SJCRH30 (cell line): ENCODE data around the gene IL17RA. TPM values are rescaled to one million over a fixed set of nuclear protein-coding genes. Genes with fewer than 3 reads are reported as not detected.

Experiments used
- DNase-seq, 2 experiments: peaks; one replicate each; pipeline ENCODE4 v3.0.0-alpha.2; 2015 to 2020
- H3K27ac ChIP-seq: fragments of 250-450 bp; sonication (Bioruptor Pico); 2 replicates; pipeline ENCODE4 v1.5.1; 2020; ENCODE audit warnings: mild to moderate bottlenecking, moderate library complexity
- H3K27me3 ChIP-seq: fragments of 250-450 bp; sonication (Bioruptor Pico); 2 replicates; pipeline ENCODE4 v1.5.1; 2020; ENCODE audit warnings: mild to moderate bottlenecking, moderate library complexity
- H3K36me3 ChIP-seq: fragments of 250-450 bp; sonication (Bioruptor Pico); 2 replicates; pipeline ENCODE4 v1.5.1; 2020; ENCODE audit warnings: mild to moderate bottlenecking, moderate library complexity
- H3K4me1 ChIP-seq: fragments of 250-450 bp; sonication (Bioruptor Pico); 2 replicates; pipeline ENCODE4 v1.5.1; 2020; ENCODE audit warnings: mild to moderate bottlenecking, moderate library complexity
- H3K4me3 ChIP-seq: fragments of 250-450 bp; sonication (Bioruptor Pico); 2 replicates; pipeline ENCODE4 v1.5.1; 2020; ENCODE audit warnings: mild to moderate bottlenecking, moderate library complexity
- H3K9me3 ChIP-seq: fragments of 250-450 bp; sonication (Bioruptor Pico); replicated peaks from 2 replicates; pipeline ENCODE4 v1.5.1; 2020; ENCODE audit warnings: mild to moderate bottlenecking, moderate library complexity
- total RNA-seq: library from RNA; depleted of rRNA; stranded (reverse); fragments of >200 nt; shearing (Covaris generic); gene quantifications from 2 replicates; pipeline ENCODE4 v1.2.3, GENCODE V29; 2014

The IL17RA gene
- total RNA-seq, 1 experiment from 2014 or later = 3.2 TPM

DNA sequence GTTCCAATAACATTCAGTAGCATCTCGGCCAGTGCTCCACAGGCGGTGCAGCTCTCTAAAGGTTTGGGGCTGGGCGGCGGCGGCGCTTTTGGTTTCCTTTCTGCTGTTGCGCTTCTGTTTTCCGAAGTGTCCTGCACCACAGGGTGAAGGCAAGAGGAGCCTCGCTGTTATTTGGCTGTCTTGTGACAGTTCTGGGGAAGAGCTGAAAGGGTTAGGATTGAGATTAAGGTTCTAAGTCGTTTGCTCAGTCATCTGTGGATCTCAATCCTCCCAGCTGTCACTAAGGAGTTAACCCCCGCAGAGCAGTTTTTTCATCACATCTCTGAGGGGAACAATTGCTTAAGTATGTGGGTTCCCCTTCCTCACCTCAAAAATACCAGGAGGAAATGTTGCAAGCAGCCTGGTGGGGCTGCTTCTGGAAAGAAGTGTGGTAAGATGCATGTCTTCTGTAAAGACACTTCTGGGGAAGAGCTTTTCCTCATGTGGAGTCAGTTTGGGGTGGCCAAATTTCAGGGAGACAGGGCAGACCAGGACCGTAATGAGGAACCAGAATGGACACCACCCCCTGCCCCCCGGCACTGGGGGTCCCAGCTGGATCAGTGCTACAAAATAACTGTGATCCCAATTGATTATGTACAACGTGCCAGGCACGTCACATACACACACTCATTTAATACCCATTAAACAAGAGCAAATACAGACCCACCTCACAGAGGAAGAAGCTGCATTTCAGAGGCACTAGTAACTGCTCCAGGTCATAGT, 22.2 kb downstream of the IL17RA start:
- Histone ChIP-seq H3K4me3 (no peak overlapping the region), H3K36me3 (0 out of 2 replicates have a peak, but pooled peaks cover 2% of the 10 kb centered on the region), H3K27me3 (no peaks in the 10 kb centered on the region), H3K27ac (no peak overlapping the region), H3K4me1 (no peaks in the 10 kb centered on the region), H3K9me3 (no peaks in the 10 kb centered on the region)
- no peak for DNase-seq

DNA sequence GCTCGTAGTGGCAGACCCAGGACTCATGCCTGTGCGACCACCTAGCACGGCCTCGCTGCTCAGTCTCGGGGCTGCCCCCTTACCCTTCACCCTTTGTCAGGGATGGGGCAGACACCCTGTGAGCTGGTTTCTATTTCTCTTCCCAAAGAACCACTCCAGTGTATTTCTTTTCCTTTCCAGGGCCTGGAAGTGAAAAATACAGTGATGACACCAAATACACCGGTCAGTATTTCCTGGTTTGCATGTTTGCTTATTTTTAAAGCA, 22.7 kb downstream of the IL17RA start:
- Histone ChIP-seq H3K27ac (no peak overlapping the region), H3K4me3 (no peak overlapping the region), H3K9me3 (no peaks in the 10 kb centered on the region), H3K4me1 (no peaks in the 10 kb centered on the region), H3K36me3 (no peaks in the 10 kb centered on the region), H3K27me3 (no peaks in the 10 kb centered on the region)
- DNase-seq = no peak

DNA sequence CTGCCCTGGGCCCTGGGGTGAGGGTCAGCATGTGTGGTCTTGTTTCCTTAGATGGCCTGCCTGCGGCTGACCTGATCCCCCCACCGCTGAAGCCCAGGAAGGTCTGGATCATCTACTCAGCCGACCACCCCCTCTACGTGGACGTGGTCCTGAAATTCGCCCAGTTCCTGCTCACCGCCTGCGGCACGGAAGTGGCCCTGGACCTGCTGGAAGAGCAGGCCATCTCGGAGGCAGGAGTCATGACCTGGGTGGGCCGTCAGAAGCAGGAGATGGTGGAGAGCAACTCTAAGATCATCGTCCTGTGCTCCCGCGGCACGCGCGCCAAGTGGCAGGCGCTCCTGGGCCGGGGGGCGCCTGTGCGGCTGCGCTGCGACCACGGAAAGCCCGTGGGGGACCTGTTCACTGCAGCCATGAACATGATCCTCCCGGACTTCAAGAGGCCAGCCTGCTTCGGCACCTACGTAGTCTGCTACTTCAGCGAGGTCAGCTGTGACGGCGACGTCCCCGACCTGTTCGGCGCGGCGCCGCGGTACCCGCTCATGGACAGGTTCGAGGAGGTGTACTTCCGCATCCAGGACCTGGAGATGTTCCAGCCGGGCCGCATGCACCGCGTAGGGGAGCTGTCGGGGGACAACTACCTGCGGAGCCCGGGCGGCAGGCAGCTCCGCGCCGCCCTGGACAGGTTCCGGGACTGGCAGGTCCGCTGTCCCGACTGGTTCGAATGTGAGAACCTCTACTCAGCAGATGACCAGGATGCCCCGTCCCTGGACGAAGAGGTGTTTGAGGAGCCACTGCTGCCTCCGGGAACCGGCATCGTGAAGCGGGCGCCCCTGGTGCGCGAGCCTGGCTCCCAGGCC, 23.7 kb downstream of the IL17RA start:
- Histone ChIP-seq H3K27me3 (no peaks in the 10 kb centered on the region), H3K4me3 (no peak overlapping the region), H3K36me3 (no peaks in the 10 kb centered on the region), H3K27ac (no peak overlapping the region), H3K9me3 (no peaks in the 10 kb centered on the region), H3K4me1 (no peaks in the 10 kb centered on the region)
- no peak for DNase-seq

DNA sequence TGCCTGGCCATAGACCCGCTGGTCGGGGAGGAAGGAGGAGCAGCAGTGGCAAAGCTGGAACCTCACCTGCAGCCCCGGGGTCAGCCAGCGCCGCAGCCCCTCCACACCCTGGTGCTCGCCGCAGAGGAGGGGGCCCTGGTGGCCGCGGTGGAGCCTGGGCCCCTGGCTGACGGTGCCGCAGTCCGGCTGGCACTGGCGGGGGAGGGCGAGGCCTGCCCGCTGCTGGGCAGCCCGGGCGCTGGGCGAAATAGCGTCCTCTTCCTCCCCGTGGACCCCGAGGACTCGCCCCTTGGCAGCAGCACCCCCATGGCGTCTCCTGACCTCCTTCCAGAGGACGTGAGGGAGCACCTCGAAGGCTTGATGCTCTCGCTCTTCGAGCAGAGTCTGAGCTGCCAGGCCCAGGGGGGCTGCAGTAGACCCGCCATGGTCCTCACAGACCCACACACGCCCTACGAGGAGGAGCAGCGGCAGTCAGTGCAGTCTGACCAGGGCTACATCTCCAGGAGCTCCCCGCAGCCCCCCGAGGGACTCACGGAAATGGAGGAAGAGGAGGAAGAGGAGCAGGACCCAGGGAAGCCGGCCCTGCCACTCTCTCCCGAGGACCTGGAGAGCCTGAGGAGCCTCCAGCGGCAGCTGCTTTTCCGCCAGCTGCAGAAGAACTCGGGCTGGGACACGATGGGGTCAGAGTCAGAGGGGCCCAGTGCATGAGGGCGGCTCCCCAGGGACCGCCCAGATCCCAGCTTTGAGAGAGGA, 24.5 kb downstream of the IL17RA start:
- no peak for DNase-seq
- H3K36me3 ChIP-seq = no peaks in the 10 kb centered on the region

DNA sequence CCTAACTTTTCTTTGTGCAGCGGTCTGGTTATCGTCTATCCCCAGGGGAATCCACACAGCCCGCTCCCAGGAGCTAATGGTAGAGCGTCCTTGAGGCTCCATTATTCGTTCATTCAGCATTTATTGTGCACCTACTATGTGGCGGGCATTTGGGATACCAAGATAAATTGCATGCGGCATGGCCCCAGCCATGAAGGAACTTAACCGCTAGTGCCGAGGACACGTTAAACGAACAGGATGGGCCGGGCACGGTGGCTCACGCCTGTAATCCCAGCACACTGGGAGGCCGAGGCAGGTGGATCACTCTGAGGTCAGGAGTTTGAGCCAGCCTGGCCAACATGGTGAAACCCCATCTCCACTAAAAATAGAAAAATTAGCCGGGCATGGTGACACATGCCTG, 25.2 kb downstream of the IL17RA start:
- H3K4me3 ChIP-seq = no peak overlapping the region
- no peaks in the 10 kb centered on the region for H3K9me3 ChIP-seq
- DNase-seq = no peak
- H3K36me3 ChIP-seq = no peaks in the 10 kb centered on the region
- H3K27ac ChIP-seq = no peak overlapping the region
- H3K27me3 ChIP-seq = no peaks in the 10 kb centered on the region
- no peaks in the 10 kb centered on the region for H3K4me1 ChIP-seq

More for the DNA sequence above, 24.5 kb downstream of the IL17RA start:
- Histone ChIP-seq H3K4me3 (no peak overlapping the region), H3K27me3 (no peaks in the 10 kb centered on the region), H3K27ac (no peak overlapping the region), H3K9me3 (no peaks in the 10 kb centered on the region), H3K4me1 (no peaks in the 10 kb centered on the region)

DNA sequence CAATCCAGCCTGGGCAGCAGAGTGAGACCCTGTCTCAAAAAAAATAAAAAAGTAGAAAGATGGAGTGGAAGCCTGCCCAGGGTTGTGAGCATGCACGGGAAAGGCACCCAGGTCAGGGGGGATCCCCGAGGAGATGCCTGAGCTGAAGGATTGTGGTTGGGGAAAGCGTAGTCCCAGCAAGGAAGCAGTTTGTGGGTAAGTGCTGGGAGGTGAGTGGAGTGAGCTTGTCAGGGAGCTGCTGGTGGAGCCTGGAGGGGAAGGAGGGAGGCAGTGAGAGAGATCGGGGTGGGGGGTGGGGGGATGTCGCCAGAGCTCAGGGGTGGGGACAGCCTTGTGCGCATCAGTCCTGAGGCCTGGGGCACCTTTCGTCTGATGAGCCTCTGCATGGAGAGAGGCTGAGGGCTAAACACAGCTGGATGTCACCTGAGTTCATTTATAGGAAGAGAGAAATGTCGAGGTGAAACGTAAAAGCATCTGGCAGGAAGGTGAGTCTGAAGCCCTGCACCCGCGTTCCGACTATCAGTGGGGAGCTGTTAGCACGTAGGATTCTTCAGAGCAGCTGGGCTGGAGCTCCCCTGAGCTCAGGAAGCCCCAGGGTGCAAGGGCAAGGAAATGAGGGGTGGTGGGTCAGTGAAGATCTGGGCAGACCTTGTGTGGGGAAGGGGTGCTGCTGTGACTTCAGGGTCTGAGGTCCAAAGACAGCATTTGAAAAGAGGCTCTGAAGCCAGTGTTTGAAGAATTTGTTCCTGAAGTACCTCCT, 26.2 kb downstream of the IL17RA start:
- no peak for DNase-seq
- H3K27me3 ChIP-seq = no peaks in the 10 kb centered on the region
- no peaks in the 10 kb centered on the region for H3K9me3 ChIP-seq
- H3K27ac ChIP-seq = no peak overlapping the region
- H3K4me1 ChIP-seq = no peaks in the 10 kb centered on the region
- no peaks in the 10 kb centered on the region for H3K36me3 ChIP-seq
- H3K4me3 ChIP-seq = no peak overlapping the region

DNA sequence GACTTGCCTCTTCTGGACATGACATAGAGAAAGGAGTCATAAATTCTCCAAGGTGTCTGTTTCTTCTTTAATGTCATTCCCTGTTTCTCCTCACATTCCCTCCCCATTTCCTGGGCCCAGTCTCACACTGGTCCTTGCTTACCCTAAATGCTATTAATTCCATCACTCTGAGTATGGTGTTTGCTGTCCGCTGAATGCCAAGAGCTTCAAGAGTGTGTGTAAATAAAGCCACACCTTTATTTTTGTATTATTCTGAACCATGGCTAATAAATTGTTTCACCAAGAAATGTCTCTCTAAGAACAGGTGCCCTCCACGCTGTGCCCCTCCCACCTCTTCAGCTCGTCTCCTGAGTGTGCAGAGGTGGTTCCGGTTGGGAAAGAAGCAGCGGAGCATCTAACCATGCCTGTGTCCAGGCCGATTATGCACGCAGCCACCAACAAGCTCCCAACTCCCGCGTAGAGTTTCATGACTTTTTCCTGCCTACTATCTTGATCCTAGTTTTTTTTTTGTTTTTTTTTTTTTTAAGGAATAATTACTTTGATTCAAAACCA, 27.8 kb downstream of the IL17RA start:
- Histone ChIP-seq H3K36me3 (no peaks in the 10 kb centered on the region), H3K27ac (no peak overlapping the region), H3K27me3 (no peaks in the 10 kb centered on the region), H3K4me3 (no peak overlapping the region), H3K4me1 (no peaks in the 10 kb centered on the region), H3K9me3 (no peaks in the 10 kb centered on the region)
- no peak for DNase-seq

DNA sequence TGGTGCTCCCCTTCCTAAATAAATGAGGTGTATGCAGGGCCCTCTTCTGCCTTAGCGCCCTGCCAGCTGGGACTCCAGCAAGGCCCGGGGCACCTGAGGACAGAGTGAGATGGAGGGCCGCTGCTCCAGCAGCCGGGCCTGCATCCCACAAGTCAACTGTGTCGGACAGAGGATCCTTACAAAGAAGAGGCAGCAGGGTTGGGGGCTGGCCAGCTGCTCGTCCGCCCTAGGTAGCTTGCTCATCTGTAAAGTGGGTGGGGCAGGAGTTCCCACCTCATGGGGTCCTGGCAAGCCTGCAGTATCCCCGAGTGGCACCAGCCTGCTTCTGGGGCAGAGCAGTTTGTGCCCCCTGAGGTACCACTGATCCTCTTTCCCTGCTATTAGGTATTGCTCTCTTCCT, 28.8 kb downstream of the IL17RA start:
- no peaks in the 10 kb centered on the region for H3K4me1 ChIP-seq
- no peaks in the 10 kb centered on the region for H3K9me3 ChIP-seq
- no peaks in the 10 kb centered on the region for H3K36me3 ChIP-seq
- no peak overlapping the region for H3K27ac ChIP-seq
- H3K27me3 ChIP-seq = no peaks in the 10 kb centered on the region
- DNase-seq = no peak
- H3K4me3 ChIP-seq = no peak overlapping the region

DNA sequence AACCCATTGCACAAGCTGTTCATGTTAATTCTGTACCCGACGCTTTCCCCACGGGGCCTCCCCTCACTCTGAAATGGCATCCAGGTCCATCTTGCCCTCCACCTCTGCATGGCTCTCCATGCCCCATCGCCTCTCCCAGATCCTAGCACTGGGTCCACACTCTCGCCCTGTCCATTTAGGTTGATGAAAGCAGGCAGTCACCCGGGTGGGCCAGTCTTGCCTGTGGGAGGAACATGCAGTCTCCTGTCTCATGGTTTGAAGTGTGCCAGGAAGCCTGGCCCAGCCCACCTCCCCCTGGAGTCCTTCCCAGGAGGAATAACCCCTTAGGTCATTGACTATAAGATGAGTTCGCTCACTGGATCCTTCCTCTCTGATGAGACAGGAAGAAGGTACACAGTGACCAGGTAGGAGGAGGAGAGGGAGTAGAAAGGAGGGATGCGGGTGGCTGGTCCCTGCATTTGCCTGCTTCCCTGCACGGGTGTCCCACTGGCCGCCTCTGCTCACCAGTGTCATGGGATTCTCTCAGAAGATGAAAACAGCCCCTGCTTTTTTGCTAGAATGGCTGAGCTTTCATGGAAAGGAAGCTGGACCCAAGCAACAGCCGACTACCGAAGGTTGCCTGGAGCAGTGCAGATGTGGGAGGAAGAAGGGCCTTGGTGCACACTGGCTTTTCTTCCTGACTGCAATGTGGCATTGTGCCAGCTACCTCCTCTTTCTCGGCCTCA, 29.5 kb downstream of the IL17RA start:
- no peaks in the 10 kb centered on the region for H3K9me3 ChIP-seq
- DNase-seq = no peak
- H3K27ac ChIP-seq = no peak overlapping the region
- no peaks in the 10 kb centered on the region for H3K36me3 ChIP-seq
- no peaks in the 10 kb centered on the region for H3K4me1 ChIP-seq
- no peak overlapping the region for H3K4me3 ChIP-seq
- H3K27me3 ChIP-seq = no peaks in the 10 kb centered on the region

DNA sequence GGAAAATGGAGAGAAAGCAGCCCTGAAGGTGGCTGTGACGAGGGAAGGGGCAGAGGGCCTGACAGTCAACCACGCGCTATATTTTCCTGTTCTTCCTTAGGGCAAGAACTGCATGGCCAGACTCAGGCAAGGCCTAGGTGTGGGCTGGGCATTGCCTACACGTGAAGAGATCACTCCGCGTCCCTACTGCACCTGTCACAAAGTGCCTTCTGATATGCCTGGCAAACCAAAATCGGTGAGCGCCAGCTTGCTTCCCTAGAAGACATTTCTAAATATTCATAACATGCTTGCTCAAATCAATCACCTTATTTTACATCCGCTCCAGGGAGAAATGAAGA, 30.1 kb downstream of the IL17RA start:
- Histone ChIP-seq H3K27ac (no peak overlapping the region), H3K36me3 (no peaks in the 10 kb centered on the region), H3K27me3 (no peaks in the 10 kb centered on the region), H3K4me1 (no peaks in the 10 kb centered on the region), H3K4me3 (no peak overlapping the region), H3K9me3 (no peaks in the 10 kb centered on the region)
- no peak for DNase-seq

DNA sequence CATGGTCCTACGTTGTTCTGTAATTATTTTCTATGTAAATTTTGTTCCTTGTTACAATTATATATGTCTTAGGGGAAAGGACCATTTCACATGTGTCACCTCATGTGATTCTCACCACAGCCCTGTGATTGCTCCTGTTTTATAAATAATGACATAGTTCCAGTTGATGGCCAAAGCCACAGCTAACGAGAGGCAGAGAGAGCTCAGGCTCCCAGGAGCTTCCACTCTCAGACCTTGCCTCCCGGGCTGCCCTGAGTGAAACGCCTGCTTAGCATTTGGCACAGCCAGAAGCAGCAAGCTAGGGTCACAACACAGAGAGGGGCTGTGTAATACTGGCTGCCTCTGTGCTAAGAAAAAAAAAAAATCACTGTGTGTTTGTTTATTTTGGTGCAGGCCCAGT, 30.4 kb downstream of the IL17RA start:
- DNase-seq = no peak
- no peaks in the 10 kb centered on the region for H3K36me3 ChIP-seq
- H3K9me3 ChIP-seq = no peaks in the 10 kb centered on the region
- H3K27me3 ChIP-seq = no peaks in the 10 kb centered on the region
- no peak overlapping the region for H3K27ac ChIP-seq
- H3K4me3 ChIP-seq = no peak overlapping the region
- no peaks in the 10 kb centered on the region for H3K4me1 ChIP-seq

DNA sequence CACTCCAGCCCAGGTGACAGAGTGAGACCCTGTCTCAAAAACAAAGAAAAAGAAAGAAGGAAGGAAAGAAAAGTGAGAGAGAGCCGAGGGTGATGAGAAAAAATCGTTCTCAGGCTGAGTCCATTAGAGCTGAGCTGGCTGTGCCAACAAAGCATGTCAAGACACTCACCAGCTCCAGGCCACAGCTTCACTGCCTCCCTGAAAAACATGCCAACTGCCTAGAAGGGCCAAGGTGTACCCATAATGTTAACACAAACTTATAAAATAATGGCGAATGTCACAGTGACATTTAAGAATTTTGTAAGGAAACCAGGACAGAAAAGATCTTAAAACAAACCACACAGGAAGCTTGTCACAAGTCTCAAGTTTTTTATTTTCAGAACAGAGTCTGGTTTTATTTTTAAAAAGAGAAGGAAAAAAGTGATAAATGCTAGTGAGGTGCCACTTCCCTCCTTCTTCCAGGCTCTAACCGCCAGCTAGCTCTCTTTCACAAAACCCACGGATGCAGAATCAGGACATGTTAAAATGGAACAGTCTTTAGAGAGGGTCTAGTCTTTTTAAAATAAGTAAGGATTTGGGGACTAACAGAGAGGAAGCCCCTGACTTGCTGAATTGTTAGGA, 31.3 kb downstream of the IL17RA start:
- Histone ChIP-seq H3K9me3 (no peaks in the 10 kb centered on the region), H3K27ac (no peak overlapping the region), H3K27me3 (no peaks in the 10 kb centered on the region), H3K36me3 (no peaks in the 10 kb centered on the region), H3K4me3 (no peak overlapping the region), H3K4me1 (no peaks in the 10 kb centered on the region)
- no peak for DNase-seq

DNA sequence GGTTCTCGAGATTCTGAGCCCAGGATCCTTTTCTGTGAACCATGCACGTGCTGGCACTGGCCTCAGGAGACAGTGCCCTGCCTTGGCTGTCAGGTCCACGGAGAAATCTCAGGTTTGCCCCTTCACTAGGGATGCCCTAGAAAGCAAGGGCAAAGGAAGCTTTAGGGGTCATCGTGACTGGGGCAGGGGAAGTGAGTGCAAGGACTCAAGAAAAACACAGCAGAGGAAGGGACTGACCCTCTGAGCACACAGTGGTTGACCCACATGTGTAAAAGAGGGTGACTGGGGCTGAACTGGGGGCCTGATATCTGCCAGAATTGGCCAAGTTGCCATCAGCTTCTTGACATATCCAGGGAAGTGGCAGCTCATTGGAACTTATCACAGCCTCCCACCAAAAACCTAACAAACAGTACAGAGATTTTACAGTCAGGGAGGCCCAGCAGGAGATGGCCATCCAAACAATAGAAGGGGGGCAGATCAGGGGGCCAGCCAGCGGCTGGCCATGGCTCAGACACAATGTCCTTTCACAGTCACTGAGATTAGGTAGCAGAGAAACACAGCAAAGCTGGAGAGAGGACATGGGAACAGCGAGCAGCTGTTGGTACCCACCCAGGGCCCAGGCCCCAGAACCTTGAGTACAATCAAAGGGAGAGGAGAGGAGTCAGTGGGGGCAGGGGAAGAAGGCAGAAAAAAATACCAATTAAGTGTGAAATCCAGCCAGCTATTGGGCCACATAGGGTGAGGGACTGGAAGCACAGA, 32.0 kb downstream of the IL17RA start:
- H3K4me1 ChIP-seq = no peaks in the 10 kb centered on the region
- no peaks in the 10 kb centered on the region for H3K27me3 ChIP-seq
- no peak for DNase-seq
- H3K9me3 ChIP-seq = no peaks in the 10 kb centered on the region
- H3K4me3 ChIP-seq = no peak overlapping the region
- no peaks in the 10 kb centered on the region for H3K36me3 ChIP-seq
- no peak overlapping the region for H3K27ac ChIP-seq
